Neural cell (in vitro differentiated cells): ENCODE results near the gene GMPPA.

Experiments used
- CTCF ChIP-seq: fragments of 450-650 bp; IDR thresholded peaks from 2 replicates; pipeline ENCODE4 v1.5.1; 2014; ENCODE audit warnings: antibody characterized with exemption, mild to moderate bottlenecking, moderate library complexity; ENCODE audit not compliant: poor library complexity, severe bottlenecking
- EP300 ChIP-seq: fragments of 450-650 bp; conservative IDR thresholded peaks from 2 replicates; pipeline ENCODE4 v1.6.1; 2014; ENCODE audit warnings: antibody characterized with exemption, mild to moderate bottlenecking, moderate library complexity; ENCODE audit not compliant: poor library complexity, severe bottlenecking
- EZH2 ChIP-seq: fragments of 200-600, 300-800 bp; shearing (Covaris generic), sonication (generic); IDR thresholded peaks from 2 replicates; pipeline ENCODE4 v1.6.1; 2014; ENCODE audit warnings: antibody characterized with exemption, low read length, borderline replicate concordance, mild to moderate bottlenecking; ENCODE audit not compliant: insufficient read depth, poor library complexity, severe bottlenecking
- MXI1 ChIP-seq: fragments of 450-650 bp; conservative IDR thresholded peaks from 2 replicates; pipeline ENCODE4 v1.6.1; 2014; ENCODE audit warnings: antibody characterized with exemption, mild to moderate bottlenecking; ENCODE audit not compliant: poor library complexity, severe bottlenecking
- REST ChIP-seq: IDR thresholded peaks from 2 replicates; pipeline ENCODE4 v1.6.1; 2012; ENCODE audit warnings: borderline replicate concordance

GRCh38 chr2:219525533-219526232, 27.0 kb downstream of the GMPPA start:
- no peak for TF ChIP-seq MXI1
- TF ChIP-seq EZH2: no peak
- no peak for TF ChIP-seq EP300
- no peak for TF ChIP-seq CTCF
- no peak for TF ChIP-seq REST
